ENCODE data around the gene SMIM14.
"Not testable (repeated sequence)": the region's sequence is repeated elsewhere in the genome, so short reads cannot be mapped to it uniquely, and the experiment has no call there.

SMIM14 gene

GRCh38 chr4:39544580-39545315, 93.9 kb downstream of the SMIM14 start:
- FAIRE-seq = no peak
- DNase-seq (ENCODE audit: insufficient read length, low spot score) = no peak

GRCh38 chr4:39544080-39544479, 94.6 kb downstream of the SMIM14 start:
- not testable (repeated sequence) for DNase-seq (ENCODE audit: insufficient read length, low spot score); FAIRE-seq

More at GRCh38 chr4:39544580-39545315, 93.9 kb downstream of the SMIM14 start:
- TF ChIP-seq CTCF (IDR thresholded peaks at IDR 0.05; ENCODE audit: insufficient read depth, missing control alignments) = no peak

- no peak for TF ChIP-seq CTCF (IDR thresholded peaks at IDR 0.05; ENCODE audit: insufficient read depth, missing control alignments)
- no peak for DNase-seq (ENCODE audit: insufficient read length, low spot score)
- FAIRE-seq = no peak
Measured at GRCh38 chr4:39543034-39543433, 95.6 kb downstream of the SMIM14 start.

- no peak for TF ChIP-seq CTCF (IDR thresholded peaks at IDR 0.05; ENCODE audit: insufficient read depth, missing control alignments)
- DNase-seq (ENCODE audit: insufficient read length, low spot score) (no peak), FAIRE-seq (no peak)
Measured at GRCh38 chr4:39542611-39543012, 96.1 kb downstream of the SMIM14 start.

GRCh38 chr4:39541987-39542610, 96.6 kb downstream of the SMIM14 start:
- DNase-seq (ENCODE audit: insufficient read length, low spot score) (no peak), FAIRE-seq (no peak)
- TF ChIP-seq CTCF (IDR thresholded peaks at IDR 0.05; ENCODE audit: insufficient read depth, missing control alignments) = no peak

GRCh38 chr4:39539089-39539611, 99.5 kb downstream of the SMIM14 start:
- FAIRE-seq (no peak), DNase-seq (ENCODE audit: insufficient read length, low spot score) (no peak)
- TF ChIP-seq CTCF (IDR thresholded peaks at IDR 0.05; ENCODE audit: insufficient read depth, missing control alignments) = no peak

- TF ChIP-seq CTCF (IDR thresholded peaks at IDR 0.05; ENCODE audit: insufficient read depth, missing control alignments) = no peak
- DNase-seq (ENCODE audit: insufficient read length, low spot score) (no peak), FAIRE-seq (no peak)
Measured at GRCh38 chr4:39533541-39533940, 105.1 kb downstream of the SMIM14 start.

- not testable (repeated sequence) for FAIRE-seq
Measured at GRCh38 chr4:39532237-39532636, 106.4 kb downstream of the SMIM14 start.

More at GRCh38 chr4:39532237-39532636, 106.4 kb downstream of the SMIM14 start:
- DNase-seq (ENCODE audit: insufficient read length, low spot score) = not testable (repeated sequence)

Data from D721Med (cell line).